ENCODE results near the gene CASP10. TPM values are rescaled to one million over a fixed set of nuclear protein-coding genes. Genes with fewer than 3 reads are reported as not detected.

Gene CASP10
- polyA plus RNA-seq, 4 donors = 7.3 to 8.8 (median 7.8) TPM

- DNase-seq (ENCODE audit: low read depth in 4 of 4, low spot score in 3 of 4) = no peak
These were observed 93.0 kb downstream of the CASP10 start for GRCh38 chr2:201275990-201276389.

GRCh38 chr2:201276511-201276910, 93.6 kb downstream of the CASP10 start:
- DNase-seq (ENCODE audit: low read depth in 4 of 4, low spot score in 3 of 4) = no peak

Other genes starting within 250 kb of the CASP10 start
- gene ORC2, start 219.5 kb upstream of the CASP10 start, polyA plus RNA-seq (ENCODE audit: insufficient read length in 4 of 4) = 10 to 100 TPM; 25.9 to 33.1 (median 31.0) TPM
- 10 to 100 TPM; 12.4 to 16.4 (median 15.7) TPM for gene HYCC2, start 111.5 kb upstream of the CASP10 start, polyA plus RNA-seq (ENCODE audit: insufficient read length in 4 of 4)
- 100 to 1,000 TPM; 122 to 140 (median 125) TPM for gene NDUFB3, start 111.1 kb upstream of the CASP10 start, polyA plus RNA-seq (ENCODE audit: insufficient read length in 4 of 4)
- 10 to 100 TPM; 50.4 to 62.9 (median 55.9) TPM for gene CFLAR, start 67.0 kb upstream of the CASP10 start, polyA plus RNA-seq (ENCODE audit: insufficient read length in 4 of 4)
- gene CASP8, start 77.4 kb downstream of the CASP10 start, polyA plus RNA-seq (ENCODE audit: insufficient read length in 4 of 4) = 10 to 100 TPM; 11.6 to 16.1 (median 14.9) TPM
- gene FLACC1, start 174.2 kb downstream of the CASP10 start, polyA plus RNA-seq (ENCODE audit: insufficient read length in 4 of 4) = 1 to 10 TPM; 1.4 to 2.8 (median 1.8) TPM

All from right renal pelvis (tissue), 4 donors.